Measurements from ENCODE around the gene COL4A1.

Gene COL4A1

GRCh38 chr13:110278859-110279258 is 28.1 kb downstream of the COL4A1 start:
- H3F3A ChIP-seq (ENCODE audit: insufficient read depth, low read length): no peaks in the 10 kb centered on the region
- H3K4me2 ChIP-seq (ENCODE audit: low read depth, low read length): no peak overlapping the region
- H3K27ac ChIP-seq (ENCODE audit: low read length): no peak overlapping the region
- H3K4me3 ChIP-seq (ENCODE audit: low read length): no peak overlapping the region
- no peak overlapping the region for H3K9ac ChIP-seq (ENCODE audit: low read length)
- H3K9me3 ChIP-seq (replicated peaks; ENCODE audit: insufficient read depth, low read length): no peaks in the 10 kb centered on the region
- no peaks in the 10 kb centered on the region for H3K27me3 ChIP-seq (replicated peaks; ENCODE audit: insufficient read depth, low read length)
- no peaks in the 10 kb centered on the region for H3K36me3 ChIP-seq (replicated peaks; ENCODE audit: insufficient read depth, low read length)
- H3K4me1 ChIP-seq (ENCODE audit: low read length): no peaks in the 10 kb centered on the region
- no peak overlapping the region for H2AFZ ChIP-seq (ENCODE audit: low read length)
- DNase-seq: no peak
- H3K79me2 ChIP-seq (ENCODE audit: low read length): no peaks in the 10 kb centered on the region
- no peak for TF ChIP-seq EZH2phosphoT487 (IDR thresholded peaks at IDR 0.05; ENCODE audit: low read length)
- TF ChIP-seq EZH2 (optimal IDR thresholded peaks at IDR 0.05; ENCODE audit: low read depth, low read length): no peak
- no peak for TF ChIP-seq CTCF (IDR thresholded peaks at IDR 0.05; ENCODE audit: low read length)
- H4K20me1 ChIP-seq (ENCODE audit: insufficient read depth, low read length): no peaks in the 10 kb centered on the region
- no peaks in the 10 kb centered on the region for H3K9me2 ChIP-seq (replicated peaks; ENCODE audit: insufficient read depth, low read length)

- no peaks in the 10 kb centered on the region for H3K36me3 ChIP-seq (replicated peaks; ENCODE audit: insufficient read depth, low read length)
- H2AFZ ChIP-seq (ENCODE audit: low read length): no peak overlapping the region
- no peak overlapping the region for H3K4me2 ChIP-seq (ENCODE audit: low read depth, low read length)
- H3F3A ChIP-seq (ENCODE audit: insufficient read depth, low read length): no peaks in the 10 kb centered on the region
- TF ChIP-seq EZH2 (optimal IDR thresholded peaks at IDR 0.05; ENCODE audit: low read depth, low read length) (no peak), CTCF (IDR thresholded peaks at IDR 0.05; ENCODE audit: low read length) (no peak), EZH2phosphoT487 (IDR thresholded peaks at IDR 0.05; ENCODE audit: low read length) (no peak)
- H3K9me3 ChIP-seq (replicated peaks; ENCODE audit: insufficient read depth, low read length): no peaks in the 10 kb centered on the region
- H3K9me2 ChIP-seq (replicated peaks; ENCODE audit: insufficient read depth, low read length): no peaks in the 10 kb centered on the region
- H3K9ac ChIP-seq (ENCODE audit: low read length): no peak overlapping the region
- no peaks in the 10 kb centered on the region for H3K4me1 ChIP-seq (ENCODE audit: low read length)
- no peaks in the 10 kb centered on the region for H3K79me2 ChIP-seq (ENCODE audit: low read length)
- H4K20me1 ChIP-seq (ENCODE audit: insufficient read depth, low read length): no peaks in the 10 kb centered on the region
- no peak for DNase-seq
- H3K27me3 ChIP-seq (replicated peaks; ENCODE audit: insufficient read depth, low read length): no peaks in the 10 kb centered on the region
- H3K27ac ChIP-seq (ENCODE audit: low read length): no peak overlapping the region
- H3K4me3 ChIP-seq (ENCODE audit: low read length): no peak overlapping the region
Measured at GRCh38 chr13:110277357-110277975, 29.5 kb downstream of the COL4A1 start.

GRCh38 chr13:110276553-110276950 is 30.4 kb downstream of the COL4A1 start:
- H2AFZ ChIP-seq (ENCODE audit: low read length): no peak overlapping the region
- TF ChIP-seq CTCF (IDR thresholded peaks at IDR 0.05; ENCODE audit: low read length): no peak
- TF ChIP-seq EZH2phosphoT487 (IDR thresholded peaks at IDR 0.05; ENCODE audit: low read length): no peak
- TF ChIP-seq EZH2 (optimal IDR thresholded peaks at IDR 0.05; ENCODE audit: low read depth, low read length): no peak
- H3K4me1 ChIP-seq (ENCODE audit: low read length): no peaks in the 10 kb centered on the region
- no peaks in the 10 kb centered on the region for H3K9me3 ChIP-seq (replicated peaks; ENCODE audit: insufficient read depth, low read length)
- H3K79me2 ChIP-seq (ENCODE audit: low read length): no peaks in the 10 kb centered on the region
- no peak overlapping the region for H3K4me3 ChIP-seq (ENCODE audit: low read length)
- H3K36me3 ChIP-seq (replicated peaks; ENCODE audit: insufficient read depth, low read length): no peaks in the 10 kb centered on the region
- H3K9ac ChIP-seq (ENCODE audit: low read length): no peak overlapping the region
- no peak overlapping the region for H3K27ac ChIP-seq (ENCODE audit: low read length)
- H3F3A ChIP-seq (ENCODE audit: insufficient read depth, low read length): no peaks in the 10 kb centered on the region
- no peak overlapping the region for H3K4me2 ChIP-seq (ENCODE audit: low read depth, low read length)
- no peaks in the 10 kb centered on the region for H3K9me2 ChIP-seq (replicated peaks; ENCODE audit: insufficient read depth, low read length)
- H4K20me1 ChIP-seq (ENCODE audit: insufficient read depth, low read length): no peaks in the 10 kb centered on the region
- no peaks in the 10 kb centered on the region for H3K27me3 ChIP-seq (replicated peaks; ENCODE audit: insufficient read depth, low read length)
- no peak for DNase-seq

All from MM.1S (cell line).